H9 (cell line): ENCODE data around the gene MCFD2. TPM values are rescaled to one million over a fixed set of nuclear protein-coding genes. Genes with fewer than 3 reads are reported as not detected.

Experiments
- DNase-seq: peaks from one replicate; pipeline ENCODE4 v3.0.0-alpha.2; 2017
- H2AFZ ChIP-seq: one replicate; pipeline ENCODE4 v1.6.1; 2013; ENCODE audit warnings: mild to moderate bottlenecking, low read length, control low read depth, moderate library complexity
- H2AK5ac ChIP-seq: 2 replicates; pipeline ENCODE4 v1.6.1; 2013; ENCODE audit warnings: low read length, control low read depth, mixed read lengths; ENCODE audit not compliant: insufficient read length
- H2BK120ac ChIP-seq: one replicate; pipeline ENCODE4 v1.6.1; 2013; ENCODE audit warnings: low read depth, mild to moderate bottlenecking, low read length, control low read depth, inconsistent platforms; ENCODE audit not compliant: poor library complexity, severe bottlenecking
- H2BK12ac ChIP-seq: 2 replicates; pipeline ENCODE4 v1.6.1; 2013; ENCODE audit warnings: low read length, control low read depth, mixed read lengths, low read depth; ENCODE audit not compliant: insufficient read length
- H2BK15ac ChIP-seq: 2 replicates; pipeline ENCODE4 v1.6.1; 2013; ENCODE audit warnings: low read depth, low read length, control low read depth
- H2BK20ac ChIP-seq: one replicate; pipeline ENCODE4 v1.6.1; 2013; ENCODE audit warnings: low read depth, mild to moderate bottlenecking, low read length, control low read depth, inconsistent platforms; ENCODE audit not compliant: poor library complexity, severe bottlenecking
- H2BK5ac ChIP-seq: 2 replicates; pipeline ENCODE4 v1.6.1; 2013; ENCODE audit warnings: low read length, control low read depth, mixed read lengths; ENCODE audit not compliant: insufficient read length
- H3K14ac ChIP-seq: 2 replicates; pipeline ENCODE4 v1.6.1; 2013; ENCODE audit warnings: low read length, control low read depth; ENCODE audit not compliant: insufficient read depth
- H3K18ac ChIP-seq: 2 replicates; pipeline ENCODE4 v1.6.1; 2013; ENCODE audit warnings: low read depth, mild to moderate bottlenecking, mixed read lengths, low read length, control low read depth; ENCODE audit not compliant: insufficient read length
- H3K23ac ChIP-seq: 2 replicates; pipeline ENCODE4 v1.6.1; 2013; ENCODE audit warnings: low read length, control low read depth, mixed read lengths, low read depth; ENCODE audit not compliant: insufficient read length
- H3K23me2 ChIP-seq: 2 replicates; pipeline ENCODE4 v1.6.1; 2013; ENCODE audit warnings: low read depth, mild to moderate bottlenecking, mixed read lengths, low read length, control low read depth; ENCODE audit not compliant: insufficient read length, poor library complexity, severe bottlenecking
- H3K27ac ChIP-seq: 2 replicates; pipeline ENCODE4 v1.5.1; 2013; ENCODE audit warnings: low read length, control low read depth, mixed read lengths, low read depth; ENCODE audit not compliant: insufficient read length
- H3K27me3 ChIP-seq: 2 replicates; pipeline ENCODE4 v1.6.1; 2013; ENCODE audit warnings: low read length, control low read depth, inconsistent platforms; ENCODE audit not compliant: insufficient read depth
- H3K4ac ChIP-seq: 2 replicates; pipeline ENCODE4 v1.6.1; 2013; ENCODE audit warnings: low read depth, mild to moderate bottlenecking, control low read depth, inconsistent platforms, low read length, moderate library complexity
- H3K4me1 ChIP-seq: 2 replicates; pipeline ENCODE4 v1.6.1; 2013; ENCODE audit warnings: low read length, control low read depth, inconsistent platforms; ENCODE audit not compliant: insufficient read depth
- H3K4me2 ChIP-seq: 2 replicates; pipeline ENCODE4 v1.6.1; 2013; ENCODE audit warnings: low read length, control low read depth, mixed read lengths; ENCODE audit not compliant: insufficient read length, insufficient read depth
- H3K56ac ChIP-seq: 2 replicates; pipeline ENCODE4 v1.6.1; 2013; ENCODE audit warnings: low read depth, mild to moderate bottlenecking, mixed read lengths, low read length, control low read depth; ENCODE audit not compliant: insufficient read length
- H3K79me1 ChIP-seq: 2 replicates; pipeline ENCODE4 v1.6.1; 2013; ENCODE audit warnings: low read depth, mild to moderate bottlenecking, moderate library complexity, low read length, control low read depth, inconsistent platforms; ENCODE audit not compliant: insufficient read depth, poor library complexity, severe bottlenecking
- H3K79me2 ChIP-seq: 2 replicates; pipeline ENCODE4 v1.6.1; 2013; ENCODE audit warnings: low read length, control low read depth, inconsistent platforms; ENCODE audit not compliant: insufficient read depth
- H3K9ac ChIP-seq: 2 replicates; pipeline ENCODE4 v1.6.1; 2013; ENCODE audit warnings: low read length, control low read depth, mixed read lengths; ENCODE audit not compliant: insufficient read length; ENCODE audit errors: extremely low read depth
- H3K9me3 ChIP-seq: one replicate; pipeline ENCODE4 v1.6.1; 2013; ENCODE audit warnings: low read depth, low read length, inconsistent platforms; ENCODE audit not compliant: control insufficient read depth
- H3T11ph ChIP-seq: one replicate; pipeline ENCODE4 v1.6.1; 2013; ENCODE audit warnings: mild to moderate bottlenecking, low read length, control low read depth, inconsistent platforms
- H4K20me1 ChIP-seq: one replicate; pipeline ENCODE4 v1.6.1; 2013; ENCODE audit not compliant: control insufficient read depth, insufficient read length, insufficient read depth
- H4K5ac ChIP-seq: 2 replicates; pipeline ENCODE4 v1.6.1; 2013; ENCODE audit warnings: low read depth, mild to moderate bottlenecking, mixed read lengths, low read length, control low read depth; ENCODE audit not compliant: insufficient read length
- H4K8ac ChIP-seq: replicated peaks from 2 replicates; pipeline ENCODE4 v1.6.1; 2013; ENCODE audit warnings: low read length, control low read depth, mixed read lengths, low read depth; ENCODE audit not compliant: insufficient read length
- H4K91ac ChIP-seq: 2 replicates; pipeline ENCODE4 v1.6.1; 2013; ENCODE audit warnings: low read depth, mild to moderate bottlenecking, moderate library complexity, mixed read lengths, low read length, control low read depth; ENCODE audit not compliant: insufficient read length
- H3K27ac Mint-ChIP-seq, 3 experiments: 2 replicates in 2 of 3; 3 replicates in 1 of 3; pipeline ENCODE4 v1.8.0; 2020 to 2021; ENCODE audit warnings: mixed read lengths in 3 of 3, mild to moderate bottlenecking in 1 of 3, moderate library complexity in 1 of 3
- H3K27me3 Mint-ChIP-seq: 2 replicates; pipeline ENCODE4 v1.8.0; 2021; ENCODE audit warnings: low read depth, mild to moderate bottlenecking, moderate library complexity, mixed read lengths
- H3K36me3 Mint-ChIP-seq, 3 experiments: 2 replicates in 2 of 3; 3 replicates in 1 of 3; pipeline ENCODE4 v1.8.0; 2020 to 2021; ENCODE audit warnings: low read depth in 3 of 3, mixed read lengths in 3 of 3; ENCODE audit not compliant: insufficient read depth in 1 of 3
- H3K4me1 Mint-ChIP-seq, 2 experiments: 2 replicates each; pipeline ENCODE4 v1.8.0; 2020; ENCODE audit warnings: mixed read lengths in 2 of 2
- H3K4me3 Mint-ChIP-seq, 2 experiments: 2 replicates in 1 of 2; 3 replicates in 1 of 2; pipeline ENCODE4 v1.8.0; 2020 to 2021; ENCODE audit warnings: mild to moderate bottlenecking in 2 of 2, mixed read lengths in 2 of 2, moderate library complexity in 1 of 2
- H3K9me3 Mint-ChIP-seq, 2 experiments: 2 replicates in 1 of 2; 3 replicates in 1 of 2; pipeline ENCODE4 v1.8.0; 2020; ENCODE audit warnings: mild to moderate bottlenecking in 2 of 2, mixed read lengths in 2 of 2, moderate library complexity in 1 of 2
- WGBS: extraction: QIAGEN DNeasy Blood & Tissue Kit; methylation state at CpG from one replicate; pipeline ENCODE4 v1.1.7; 2013; ENCODE audit warnings: missing lambda C conversion rate, low lambda C conversion rate, mixed read lengths; ENCODE audit not compliant: insufficient read length; ENCODE audit errors: extremely low coverage; 5-methylcytosine and 5-hydroxymethylcytosine counted together
- total RNA-seq: library from RNA; stranded (reverse); gene quantifications from 2 replicates; pipeline ENCODE4 v1.2.1, GENCODE V29; 2021
- TF ChIP-seq, protein P1 (sequence below): fragments of 200-600 bp; sonication (generic); conservative IDR thresholded peaks from 3 replicates; pipeline ENCODE4 v1.8.0; 2021; ENCODE audit warnings: antibody characterized with exemption, mild to moderate bottlenecking

The MCFD2 gene
- total RNA-seq, 1 experiment from 2014 or later = 64.6 TPM

DNA sequence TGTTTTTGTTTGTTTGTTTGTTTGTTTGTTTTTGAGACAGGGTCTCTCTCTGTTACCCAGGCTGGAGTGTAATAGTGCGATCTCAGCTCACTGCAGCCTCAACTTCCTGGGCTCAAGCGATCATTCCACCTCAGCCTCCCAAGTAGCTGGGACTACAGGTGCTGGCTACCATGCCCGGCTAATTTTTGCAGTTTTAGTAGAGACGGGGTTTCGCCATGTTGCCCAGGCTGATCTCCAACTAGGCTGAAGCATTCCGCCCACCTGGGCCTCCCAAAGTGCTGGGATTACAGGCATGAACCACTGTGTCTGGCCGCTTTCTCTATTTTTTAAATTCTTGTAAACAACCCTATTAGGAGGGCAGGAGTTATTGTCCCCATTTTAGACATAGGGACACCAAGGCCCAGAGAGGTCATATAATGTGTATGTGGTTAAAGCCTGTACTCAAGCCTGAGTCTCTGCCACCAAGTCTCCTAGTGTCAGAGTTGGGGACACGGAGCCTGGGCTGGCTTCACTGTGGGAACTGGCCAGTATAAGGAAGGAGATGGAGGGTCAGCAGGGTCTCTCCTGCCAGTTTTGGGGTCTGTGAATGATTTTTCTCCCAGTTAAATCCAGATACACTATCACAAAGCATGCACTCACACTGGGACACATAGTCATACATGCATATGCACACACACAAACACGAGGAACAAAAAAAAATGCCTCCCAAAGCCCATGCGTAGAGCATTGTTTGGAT lies 27.5 kb upstream of the MCFD2 start:
- Histone ChIP-seq H3K79me2 (no peaks in the 10 kb centered on the region), H3K18ac (no peak overlapping the region), H3K79me1 (no peaks in the 10 kb centered on the region), H2AK5ac (no peak overlapping the region), H3K4me2 (no peak overlapping the region), H2BK12ac (no peak overlapping the region), H3K4me1 (no peaks in the 10 kb centered on the region; the same call in 1 of the 2 replicates), H4K5ac (no peak overlapping the region), H3K27ac (no peak overlapping the region), H3K9me3 (no peaks in the 10 kb centered on the region), H3K27me3 (no peaks in the 10 kb centered on the region; the same call in 1 of the 2 replicates), H3K14ac (no peak overlapping the region), H3K23me2 (peaks cover 16% of the 10 kb centered on the region), H3K23ac (no peak overlapping the region), H3K56ac (no peak overlapping the region), H3T11ph (no peak overlapping the region), H2AFZ (no peak overlapping the region), H4K8ac (no peak overlapping the region), H2BK120ac (no peak overlapping the region), H3K9ac (no peak overlapping the region), H2BK5ac (no peak overlapping the region), H2BK15ac (no peak overlapping the region), H4K20me1 (no peaks in the 10 kb centered on the region), H2BK20ac (no peak overlapping the region), H3K4ac (no peak overlapping the region), H4K91ac (no peak overlapping the region)
- H3K9me3 Mint-ChIP-seq = no peaks in the 10 kb centered on the region; a peak in 1 of 5 replicates
- H3K4me1 Mint-ChIP-seq = peaks cover 29 to 34% of the 10 kb centered on the region in 2 experiments
- H3K36me3 Mint-ChIP-seq = no peaks in the 10 kb centered on the region
- DNase-seq = no peak
- H3K27ac Mint-ChIP-seq = no peak overlapping the region
- peak overlapping the region in 1 of 2 experiments; percentile 96; a peak in 3 of 5 replicates for H3K4me3 Mint-ChIP-seq
- no CpG with 5 or more reads among the region's 10 CpGs for WGBS
- TF ChIP-seq, protein P1, sequence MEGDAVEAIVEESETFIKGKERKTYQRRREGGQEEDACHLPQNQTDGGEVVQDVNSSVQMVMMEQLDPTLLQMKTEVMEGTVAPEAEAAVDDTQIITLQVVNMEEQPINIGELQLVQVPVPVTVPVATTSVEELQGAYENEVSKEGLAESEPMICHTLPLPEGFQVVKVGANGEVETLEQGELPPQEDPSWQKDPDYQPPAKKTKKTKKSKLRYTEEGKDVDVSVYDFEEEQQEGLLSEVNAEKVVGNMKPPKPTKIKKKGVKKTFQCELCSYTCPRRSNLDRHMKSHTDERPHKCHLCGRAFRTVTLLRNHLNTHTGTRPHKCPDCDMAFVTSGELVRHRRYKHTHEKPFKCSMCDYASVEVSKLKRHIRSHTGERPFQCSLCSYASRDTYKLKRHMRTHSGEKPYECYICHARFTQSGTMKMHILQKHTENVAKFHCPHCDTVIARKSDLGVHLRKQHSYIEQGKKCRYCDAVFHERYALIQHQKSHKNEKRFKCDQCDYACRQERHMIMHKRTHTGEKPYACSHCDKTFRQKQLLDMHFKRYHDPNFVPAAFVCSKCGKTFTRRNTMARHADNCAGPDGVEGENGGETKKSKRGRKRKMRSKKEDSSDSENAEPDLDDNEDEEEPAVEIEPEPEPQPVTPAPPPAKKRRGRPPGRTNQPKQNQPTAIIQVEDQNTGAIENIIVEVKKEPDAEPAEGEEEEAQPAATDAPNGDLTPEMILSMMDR = no peak
- peaks cover 25% of the 10 kb centered on the region for H3K27me3 Mint-ChIP-seq
